ENCODE results near the gene TFCP2.

The TFCP2 gene

DNA sequence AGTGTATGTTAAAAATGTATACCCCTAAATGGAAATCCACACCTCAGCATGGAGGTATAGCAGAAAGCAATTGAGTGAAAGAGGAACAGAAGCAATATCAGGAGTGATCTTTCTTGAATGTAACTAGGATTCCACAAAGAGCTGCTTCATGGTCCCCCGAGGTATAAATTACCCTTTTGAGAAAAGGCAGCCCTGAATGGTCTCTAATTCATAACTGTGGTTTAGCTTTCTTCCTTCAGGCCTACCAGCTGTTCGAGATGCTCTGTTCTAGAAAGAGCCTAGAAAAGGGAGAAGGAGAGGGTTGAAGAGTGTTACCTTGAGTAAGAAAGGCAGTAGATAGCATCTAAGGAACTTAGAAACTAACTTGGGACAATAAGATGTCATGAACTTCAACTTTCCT, 46.6 kb downstream of the TFCP2 start:
- TF ChIP-seq, protein P1, sequence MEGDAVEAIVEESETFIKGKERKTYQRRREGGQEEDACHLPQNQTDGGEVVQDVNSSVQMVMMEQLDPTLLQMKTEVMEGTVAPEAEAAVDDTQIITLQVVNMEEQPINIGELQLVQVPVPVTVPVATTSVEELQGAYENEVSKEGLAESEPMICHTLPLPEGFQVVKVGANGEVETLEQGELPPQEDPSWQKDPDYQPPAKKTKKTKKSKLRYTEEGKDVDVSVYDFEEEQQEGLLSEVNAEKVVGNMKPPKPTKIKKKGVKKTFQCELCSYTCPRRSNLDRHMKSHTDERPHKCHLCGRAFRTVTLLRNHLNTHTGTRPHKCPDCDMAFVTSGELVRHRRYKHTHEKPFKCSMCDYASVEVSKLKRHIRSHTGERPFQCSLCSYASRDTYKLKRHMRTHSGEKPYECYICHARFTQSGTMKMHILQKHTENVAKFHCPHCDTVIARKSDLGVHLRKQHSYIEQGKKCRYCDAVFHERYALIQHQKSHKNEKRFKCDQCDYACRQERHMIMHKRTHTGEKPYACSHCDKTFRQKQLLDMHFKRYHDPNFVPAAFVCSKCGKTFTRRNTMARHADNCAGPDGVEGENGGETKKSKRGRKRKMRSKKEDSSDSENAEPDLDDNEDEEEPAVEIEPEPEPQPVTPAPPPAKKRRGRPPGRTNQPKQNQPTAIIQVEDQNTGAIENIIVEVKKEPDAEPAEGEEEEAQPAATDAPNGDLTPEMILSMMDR (IDR thresholded peaks at IDR 0.05; ENCODE audit: unreplicated experiment in 3 of 3): no peak
- H3K36me3 Mint-ChIP-seq (ENCODE audit: low read depth): peaks cover 10% of the 10 kb centered on the region
- no peaks in the 10 kb centered on the region for H3K9me3 Mint-ChIP-seq
- H3K27me3 Mint-ChIP-seq (ENCODE audit: low read depth): no peaks in the 10 kb centered on the region
- peaks cover 37% of the 10 kb centered on the region for H3K4me1 Mint-ChIP-seq
- peak overlapping the region; percentile 7 to 68 (median 48) for H3K27ac Mint-ChIP-seq
- H3K4me3 Mint-ChIP-seq: no peak overlapping the region

DNA sequence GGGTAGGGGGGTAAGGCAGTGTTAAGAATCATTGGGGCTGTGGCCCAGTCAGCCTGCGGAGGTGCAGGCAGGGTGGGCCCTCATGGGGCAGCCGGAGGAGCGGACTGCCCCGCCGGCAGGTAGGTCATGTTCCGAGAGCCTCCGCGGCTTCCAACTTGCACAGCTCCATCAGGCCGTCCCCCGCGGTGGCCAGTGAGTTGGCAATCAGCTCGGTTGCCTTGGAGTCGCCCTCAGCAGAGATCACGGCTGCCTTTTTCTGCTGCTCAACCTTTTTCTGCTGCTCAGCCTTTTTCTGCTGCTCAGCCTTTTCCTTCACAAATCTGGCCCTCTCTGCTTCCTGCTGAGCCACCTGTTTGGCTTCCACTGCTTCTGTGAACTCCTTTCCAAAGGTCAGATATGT, 48.4 kb downstream of the TFCP2 start:
- Mint-ChIP-seq H3K27ac (no peak overlapping the region), H3K4me1 (peaks cover 37% of the 10 kb centered on the region), H3K36me3 (ENCODE audit: low read depth) (peaks cover 15% of the 10 kb centered on the region), H3K4me3 (no peak overlapping the region), H3K27me3 (ENCODE audit: low read depth) (no peaks in the 10 kb centered on the region), H3K9me3 (no peaks in the 10 kb centered on the region)
- TF ChIP-seq, protein P1 (IDR thresholded peaks at IDR 0.05; ENCODE audit: unreplicated experiment in 3 of 3): no peak

DNA sequence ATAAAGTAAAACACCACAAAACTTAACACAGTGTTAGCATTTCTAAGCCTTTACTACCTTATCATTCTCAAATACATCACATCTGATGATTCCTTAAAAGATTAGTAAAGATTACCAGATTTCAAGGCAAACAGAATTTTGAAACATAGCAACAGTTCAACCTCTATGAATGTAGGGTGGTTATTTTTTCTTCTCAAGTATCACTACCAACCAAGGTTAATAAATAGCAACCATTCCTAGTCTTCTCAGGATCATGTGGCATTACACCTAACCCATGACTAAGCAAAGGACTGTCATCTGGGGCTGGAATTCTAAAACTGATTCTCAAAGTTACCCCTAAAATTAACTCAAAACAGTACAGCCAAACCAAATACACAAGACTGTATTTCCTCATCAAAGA, 50.1 kb downstream of the TFCP2 start:
- no peaks in the 10 kb centered on the region for H3K9me3 Mint-ChIP-seq
- H3K4me3 Mint-ChIP-seq: no peak overlapping the region
- H3K27me3 Mint-ChIP-seq (ENCODE audit: low read depth): no peaks in the 10 kb centered on the region
- H3K27ac Mint-ChIP-seq: peak overlapping the region; percentile 13 to 79 (median 48)
- TF ChIP-seq, protein P1 (IDR thresholded peaks at IDR 0.05; ENCODE audit: unreplicated experiment in 3 of 3): no peak
- H3K36me3 Mint-ChIP-seq (ENCODE audit: low read depth): peaks cover 27% of the 10 kb centered on the region
- H3K4me1 Mint-ChIP-seq: peaks cover 29% of the 10 kb centered on the region

DNA sequence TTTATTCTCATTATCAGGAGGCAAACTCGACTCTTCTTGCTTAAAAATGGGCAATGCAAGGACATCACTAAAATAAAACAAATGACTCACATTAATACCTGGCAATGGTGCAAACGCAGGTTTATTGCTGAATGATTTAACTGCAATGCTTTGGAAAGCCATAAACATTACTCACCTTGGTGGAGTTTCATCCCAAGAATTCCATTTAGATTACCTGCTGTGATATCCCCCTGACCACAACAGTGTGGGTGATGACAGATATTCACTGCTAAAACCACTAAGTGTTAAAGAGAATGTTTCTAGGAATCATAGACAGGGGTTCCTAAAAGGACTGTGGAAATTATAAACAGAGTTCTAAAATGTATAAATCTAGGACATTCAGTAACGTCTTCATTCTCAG, 54.2 kb downstream of the TFCP2 start:
- peaks cover 10% of the 10 kb centered on the region for H3K4me1 Mint-ChIP-seq
- H3K27ac Mint-ChIP-seq: no peak overlapping the region
- TF ChIP-seq, protein P1 (IDR thresholded peaks at IDR 0.05; ENCODE audit: unreplicated experiment in 3 of 3): no peak
- H3K36me3 Mint-ChIP-seq (ENCODE audit: low read depth): peaks cover 41% of the 10 kb centered on the region
- H3K4me3 Mint-ChIP-seq: no peak overlapping the region
- no peaks in the 10 kb centered on the region for H3K27me3 Mint-ChIP-seq (ENCODE audit: low read depth)
- no peaks in the 10 kb centered on the region for H3K9me3 Mint-ChIP-seq

DNA sequence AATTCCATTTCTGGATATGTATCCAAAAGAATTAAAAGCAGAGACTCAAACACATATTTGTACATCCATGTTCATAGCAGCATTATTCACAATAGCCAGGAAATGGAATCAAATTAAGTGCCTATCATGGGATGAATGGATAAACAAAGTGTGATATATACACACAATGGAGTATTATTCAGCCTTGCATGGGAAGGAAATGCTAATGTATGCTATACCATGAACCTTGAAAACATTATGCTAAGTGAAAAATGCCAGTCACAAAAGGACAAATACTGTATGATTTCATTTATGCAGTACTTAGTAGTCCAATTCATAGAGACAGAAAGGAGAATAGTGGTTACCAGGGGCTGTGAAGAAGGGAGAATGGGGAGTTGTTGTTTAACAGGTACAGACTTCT, 57.4 kb downstream of the TFCP2 start:
- Mint-ChIP-seq H3K4me3 (no peak overlapping the region), H3K9me3 (no peaks in the 10 kb centered on the region), H3K27ac (no peak overlapping the region), H3K4me1 (no peaks in the 10 kb centered on the region), H3K36me3 (ENCODE audit: low read depth) (peaks cover 62% of the 10 kb centered on the region), H3K27me3 (ENCODE audit: low read depth) (no peaks in the 10 kb centered on the region)
- TF ChIP-seq, protein P1 (IDR thresholded peaks at IDR 0.05; ENCODE audit: unreplicated experiment in 3 of 3): no peak

DNA sequence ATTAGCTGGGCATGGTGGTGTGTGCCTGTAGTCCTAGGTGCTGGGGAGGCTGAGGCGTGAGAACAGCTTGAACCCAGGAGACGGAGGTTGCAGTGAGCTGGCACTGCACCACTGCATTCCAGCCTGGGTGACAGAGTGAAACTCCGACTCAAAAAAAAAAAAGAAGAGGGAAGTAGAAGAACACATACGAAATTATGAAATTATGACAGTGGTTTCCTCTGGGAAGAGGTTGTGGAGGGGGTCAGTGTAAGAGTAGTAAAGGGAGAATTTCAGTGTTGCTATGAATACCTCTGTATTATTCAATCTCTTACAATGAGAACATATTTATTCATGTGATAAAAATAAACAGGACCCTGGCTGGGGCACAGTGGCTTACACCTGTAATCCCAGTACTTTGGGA, 64.8 kb downstream of the TFCP2 start:
- Mint-ChIP-seq H3K27me3 (ENCODE audit: low read depth) (no peaks in the 10 kb centered on the region), H3K4me1 (no peaks in the 10 kb centered on the region), H3K4me3 (no peak overlapping the region), H3K9me3 (no peaks in the 10 kb centered on the region), H3K36me3 (ENCODE audit: low read depth) (peaks cover 70% of the 10 kb centered on the region), H3K27ac (no peak overlapping the region)
- TF ChIP-seq, protein P1 (IDR thresholded peaks at IDR 0.05; ENCODE audit: unreplicated experiment in 3 of 3): no peak

All from nephron (organoid).